ENCODE data around the gene KRTAP10-4. TPM values are rescaled to one million over a fixed set of nuclear protein-coding genes. Genes with fewer than 3 reads are reported as not detected.

KRTAP10-4 gene
- total RNA-seq, 2 donors from 2014 or later = not detected

- intact Hi-C loops (cut with DNase I) = no loop called here
Observed at GRCh38 chr21:44606495-44606894, 33.0 kb downstream of the KRTAP10-4 start.

GRCh38 chr21:44609193-44609592 lies 35.7 kb downstream of the KRTAP10-4 start:
- intact Hi-C loops (cut with DNase I) = no loop called here
- no peak for DNase-seq (ENCODE audit: low spot score)

More at GRCh38 chr21:44606495-44606894, 33.0 kb downstream of the KRTAP10-4 start:
- no peak for DNase-seq (ENCODE audit: low spot score)

GRCh38 chr21:44610157-44610843 lies 36.8 kb downstream of the KRTAP10-4 start:
- DNase-seq (ENCODE audit: low spot score) = peak; percentile 55
- intact Hi-C loops (cut with DNase I) = loop anchor here in 1 of 2 donors (10.0 kb wide), 1 partner anchor 305 kb away; no protein-coding TSS in a partner anchor

- DNase-seq (ENCODE audit: low spot score) = no peak
- intact Hi-C loops (cut with DNase I) = loop anchor here in 1 of 2 donors (10.0 kb wide), 1 partner anchor 303 kb away; no protein-coding TSS in a partner anchor
Observed at GRCh38 chr21:44611551-44611950, 38.0 kb downstream of the KRTAP10-4 start.

GRCh38 chr21:44612029-44612486 lies 38.5 kb downstream of the KRTAP10-4 start, which contains the start of gene KRTAP10-8:
Gene KRTAP10-8, plus strand, starts transcription at chr21:44612079. Its CDS starts 22 bp downstream, at chr21:44612101.
- DNase-seq (ENCODE audit: low spot score) = peak; percentile 71
- intact Hi-C loops (cut with DNase I) = loop anchor here in 1 of 2 donors (10.0 kb wide), 1 partner anchor 303 kb away; no protein-coding TSS in a partner anchor

- DNase-seq (ENCODE audit: low spot score) = peak; percentile 66
- intact Hi-C loops (cut with DNase I) = loop anchor here in 1 of 2 donors (10.0 kb wide), 1 partner anchor 302 kb away; no protein-coding TSS in a partner anchor
Observed at GRCh38 chr21:44612669-44613229, 39.2 kb downstream of the KRTAP10-4 start.

- DNase-seq (ENCODE audit: low spot score) = peak; percentile 71
- intact Hi-C loops (cut with DNase I) = loop anchor here in 1 of 2 donors (10.0 kb wide), 1 partner anchor 301 kb away; no protein-coding TSS in a partner anchor
Observed at GRCh38 chr21:44613386-44614155, 40.0 kb downstream of the KRTAP10-4 start.

- DNase-seq (ENCODE audit: low spot score) = peak; percentile 73
- intact Hi-C loops (cut with DNase I) = loop anchor here in 1 of 2 donors (10.0 kb wide), 1 partner anchor 301 kb away; no protein-coding TSS in a partner anchor
Observed at GRCh38 chr21:44614161-44614631, 40.7 kb downstream of the KRTAP10-4 start.

- intact Hi-C loops (cut with DNase I) = loop anchor here in 1 of 2 donors (10.0 kb wide), 1 partner anchor 300 kb away; no protein-coding TSS in a partner anchor
- DNase-seq (ENCODE audit: low spot score) = peak; percentile 66
Observed at GRCh38 chr21:44614961-44615391, 41.4 kb downstream of the KRTAP10-4 start.

GRCh38 chr21:44615466-44615865 lies 41.9 kb downstream of the KRTAP10-4 start:
- intact Hi-C loops (cut with DNase I) = loop anchor here in 1 of 2 donors (10.0 kb wide), 1 partner anchor 299 kb away; no protein-coding TSS in a partner anchor
- no peak for DNase-seq (ENCODE audit: low spot score)

- DNase-seq (ENCODE audit: low spot score) = peak; percentile 68
- intact Hi-C loops (cut with DNase I) = loop anchor here in 1 of 2 donors (10.0 kb wide), 1 partner anchor 299 kb away; no protein-coding TSS in a partner anchor
Observed at GRCh38 chr21:44615911-44616590, 42.5 kb downstream of the KRTAP10-4 start.

GRCh38 chr21:44616591-44616926 lies 43.0 kb downstream of the KRTAP10-4 start:
- peak; percentile 50 for DNase-seq (ENCODE audit: low spot score)
- intact Hi-C loops (cut with DNase I) = loop anchor here in 1 of 2 donors (10.0 kb wide), 1 partner anchor 298 kb away; no protein-coding TSS in a partner anchor

GRCh38 chr21:44617071-44617501 lies 43.6 kb downstream of the KRTAP10-4 start:
- intact Hi-C loops (cut with DNase I) = loop anchor here in 1 of 2 donors (10.0 kb wide), 1 partner anchor 298 kb away; no protein-coding TSS in a partner anchor
- DNase-seq (ENCODE audit: low spot score) = no peak

- no peak for DNase-seq (ENCODE audit: low spot score)
Observed at GRCh38 chr21:44618504-44618903, 45.0 kb downstream of the KRTAP10-4 start.

GRCh38 chr21:44618909-44619308 lies 45.4 kb downstream of the KRTAP10-4 start:
- no peak for DNase-seq (ENCODE audit: low spot score)
- intact Hi-C loops (cut with DNase I) = loop anchor here in 1 of 2 donors (10.0 kb wide), 1 partner anchor 296 kb away; no protein-coding TSS in a partner anchor

More at GRCh38 chr21:44618504-44618903, 45.0 kb downstream of the KRTAP10-4 start:
- intact Hi-C loops (cut with DNase I) = loop anchor here in 1 of 2 donors (10.0 kb wide), 1 partner anchor 296 kb away; no protein-coding TSS in a partner anchor

GRCh38 chr21:44619886-44620285 lies 46.4 kb downstream of the KRTAP10-4 start:
- intact Hi-C loops (cut with DNase I) = loop anchor here in 1 of 2 donors (10.0 kb wide), 1 partner anchor 295 kb away; no protein-coding TSS in a partner anchor
- no peak for DNase-seq (ENCODE audit: low spot score)

GRCh38 chr21:44623575-44623974 lies 50.0 kb downstream of the KRTAP10-4 start:
- intact Hi-C loops (cut with DNase I) = no loop called here
- DNase-seq (ENCODE audit: low spot score) = no peak
